Measurements from ENCODE around the gene LETM1. TPM values are rescaled to one million over a fixed set of nuclear protein-coding genes. Genes with fewer than 3 reads are reported as not detected.

The LETM1 gene
- total RNA-seq, 2 donors from 2014 or later: 32.1 to 63.1 TPM

DNA sequence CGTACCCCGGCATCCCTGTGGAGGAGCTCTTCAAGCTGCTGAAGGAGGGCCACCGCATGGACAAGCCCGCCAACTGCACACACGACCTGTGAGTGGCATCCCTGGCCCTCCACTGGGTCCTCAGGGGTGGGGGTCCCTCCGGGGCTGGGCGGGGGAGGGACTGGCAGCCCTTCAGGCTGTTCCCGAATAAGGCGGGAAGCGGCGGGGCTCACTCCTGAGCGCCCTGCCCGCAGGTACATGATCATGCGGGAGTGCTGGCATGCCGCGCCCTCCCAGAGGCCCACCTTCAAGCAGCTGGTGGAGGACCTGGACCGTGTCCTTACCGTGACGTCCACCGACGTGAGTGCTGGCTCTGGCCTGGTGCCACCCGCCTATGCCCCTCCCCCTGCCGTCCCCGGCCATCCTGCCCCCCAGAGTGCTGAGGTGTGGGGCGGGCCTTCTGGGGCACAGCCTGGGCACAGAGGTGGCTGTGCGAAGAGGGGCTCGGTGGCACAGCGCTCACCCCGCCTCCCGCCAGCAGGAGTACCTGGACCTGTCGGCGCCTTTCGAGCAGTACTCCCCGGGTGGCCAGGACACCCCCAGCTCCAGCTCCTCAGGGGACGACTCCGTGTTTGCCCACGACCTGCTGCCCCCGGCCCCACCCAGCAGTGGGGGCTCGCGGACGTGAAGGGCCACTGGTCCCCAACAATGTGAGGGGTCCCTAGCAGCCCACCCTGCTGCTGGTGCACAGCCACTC lies 49.2 kb downstream of the LETM1 start:
- no peak overlapping the region for H3K4me3 ChIP-seq

GRCh38 chr4:1806223-1806564 lies 49.8 kb downstream of the LETM1 start:
- H3K27ac ChIP-seq: no peak overlapping the region
- intact Hi-C loops (cut with DNase I): loop anchor here (5.0 kb wide), 1 partner anchor 44 kb away; no protein-coding TSS in a partner anchor
- no peaks in the 10 kb centered on the region for H3K36me3 ChIP-seq
- H3K4me3 ChIP-seq: no peak overlapping the region
- H3K9me3 ChIP-seq: no peaks in the 10 kb centered on the region
- peaks cover 8% of the 10 kb centered on the region for H3K4me1 ChIP-seq (replicated peaks)
- no peaks in the 10 kb centered on the region for H3K27me3 ChIP-seq (replicated peaks; ENCODE audit: insufficient read depth)
- WGBS: 87% methylated on average over 10 of the region's 11 CpGs
- no peak for TF ChIP-seq POLR2A (IDR thresholded peaks at IDR 0.05)
- TF ChIP-seq CTCF (IDR thresholded peaks at IDR 0.05): no peak
- TF ChIP-seq POLR2AphosphoS5 (IDR thresholded peaks at IDR 0.05): no peak
- no peak for DNase-seq (ENCODE audit: low spot score)

More for the DNA sequence above, 49.2 kb downstream of the LETM1 start:
- Histone ChIP-seq H3K27me3 (replicated peaks; ENCODE audit: insufficient read depth) (no peaks in the 10 kb centered on the region), H3K4me1 (replicated peaks) (peaks cover 8% of the 10 kb centered on the region), H3K36me3 (no peaks in the 10 kb centered on the region), H3K9me3 (no peaks in the 10 kb centered on the region), H3K27ac (no peak overlapping the region)
- no peak for TF ChIP-seq POLR2A (IDR thresholded peaks at IDR 0.05)
- TF ChIP-seq CTCF (IDR thresholded peaks at IDR 0.05): no peak
- no peak for TF ChIP-seq POLR2AphosphoS5 (IDR thresholded peaks at IDR 0.05)
- DNase-seq (ENCODE audit: low spot score): no peak
- 91% methylated on average over 26 of the region's 41 CpGs for WGBS
- intact Hi-C loops (cut with DNase I): loop anchor here (5.0 kb wide), 1 partner anchor 44 kb away; no protein-coding TSS in a partner anchor

- intact Hi-C loops (cut with DNase I): loop anchor here (5.0 kb wide), 1 partner anchor 43 kb away; no protein-coding TSS in a partner anchor
Measured at GRCh38 chr4:1805493-1806222, 50.3 kb downstream of the LETM1 start.

GRCh38 chr4:1804638-1805492 lies 51.1 kb downstream of the LETM1 start:
- H3K36me3 ChIP-seq: no peaks in the 10 kb centered on the region
- no peak overlapping the region for H3K4me3 ChIP-seq
- TF ChIP-seq POLR2AphosphoS5 (IDR thresholded peaks at IDR 0.05) (no peak), POLR2A (IDR thresholded peaks at IDR 0.05) (no peak), CTCF (IDR thresholded peaks at IDR 0.05) (no peak)
- H3K9me3 ChIP-seq: no peaks in the 10 kb centered on the region
- 94% methylated on average over 31 of the region's 37 CpGs for WGBS
- peaks cover 8% of the 10 kb centered on the region for H3K4me1 ChIP-seq (replicated peaks)
- no peak overlapping the region for H3K27ac ChIP-seq
- intact Hi-C loops (cut with DNase I): loop anchor here (5.0 kb wide), 1 partner anchor 43 kb away; no protein-coding TSS in a partner anchor
- no peaks in the 10 kb centered on the region for H3K27me3 ChIP-seq (replicated peaks; ENCODE audit: insufficient read depth)
- DNase-seq (ENCODE audit: low spot score): no peak

More at GRCh38 chr4:1805493-1806222, 50.3 kb downstream of the LETM1 start:
- no peaks in the 10 kb centered on the region for H3K27me3 ChIP-seq (replicated peaks; ENCODE audit: insufficient read depth)
- H3K27ac ChIP-seq: no peak overlapping the region
- no peak overlapping the region for H3K4me3 ChIP-seq
- peaks cover 8% of the 10 kb centered on the region for H3K4me1 ChIP-seq (replicated peaks)
- WGBS: 91% methylated on average over 46 of the region's 47 CpGs
- DNase-seq (ENCODE audit: low spot score): no peak
- no peak for TF ChIP-seq POLR2AphosphoS5 (IDR thresholded peaks at IDR 0.05)
- no peak for TF ChIP-seq CTCF (IDR thresholded peaks at IDR 0.05)
- no peak for TF ChIP-seq POLR2A (IDR thresholded peaks at IDR 0.05)
- no peaks in the 10 kb centered on the region for H3K36me3 ChIP-seq
- no peaks in the 10 kb centered on the region for H3K9me3 ChIP-seq

Measured in prostate gland (tissue), 2 donors.